ENCODE data around the gene SMAD5.

The SMAD5 gene

DNA sequence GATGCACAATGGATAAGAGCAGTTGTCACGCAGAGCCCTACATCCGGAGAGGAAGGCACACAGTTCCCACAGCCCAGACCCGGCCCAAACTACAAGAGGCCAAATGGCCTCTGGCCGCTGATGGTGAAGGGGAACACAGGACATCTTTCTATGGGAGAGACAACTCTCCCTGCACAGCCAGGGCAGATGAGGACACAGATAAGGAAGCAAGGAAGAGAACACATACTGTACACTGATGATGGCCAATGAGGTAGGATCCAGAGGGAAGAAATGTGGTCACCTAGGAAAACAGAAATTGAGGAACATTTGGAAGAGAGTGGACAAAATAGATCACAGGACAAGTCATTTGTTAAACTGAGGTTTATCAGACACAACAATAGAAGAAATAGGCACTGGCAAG lies 88.7 kb downstream of the SMAD5 start:
- Histone ChIP-seq H3K4me3 (ENCODE audit: severe bottlenecking) (no peak overlapping the region), H3K9me3 (ENCODE audit: severe bottlenecking) (no peaks in the 10 kb centered on the region), H3K36me3 (ENCODE audit: low read depth) (no peaks in the 10 kb centered on the region), H3K27ac (ENCODE audit: poor library complexity, severe bottlenecking) (no peak overlapping the region), H3K27me3 (ENCODE audit: insufficient read depth, poor library complexity, severe bottlenecking) (peaks cover 6% of the 10 kb centered on the region), H3K4me1 (ENCODE audit: insufficient read depth, poor library complexity, severe bottlenecking) (no peaks in the 10 kb centered on the region)
- TF ChIP-seq, protein P1, sequence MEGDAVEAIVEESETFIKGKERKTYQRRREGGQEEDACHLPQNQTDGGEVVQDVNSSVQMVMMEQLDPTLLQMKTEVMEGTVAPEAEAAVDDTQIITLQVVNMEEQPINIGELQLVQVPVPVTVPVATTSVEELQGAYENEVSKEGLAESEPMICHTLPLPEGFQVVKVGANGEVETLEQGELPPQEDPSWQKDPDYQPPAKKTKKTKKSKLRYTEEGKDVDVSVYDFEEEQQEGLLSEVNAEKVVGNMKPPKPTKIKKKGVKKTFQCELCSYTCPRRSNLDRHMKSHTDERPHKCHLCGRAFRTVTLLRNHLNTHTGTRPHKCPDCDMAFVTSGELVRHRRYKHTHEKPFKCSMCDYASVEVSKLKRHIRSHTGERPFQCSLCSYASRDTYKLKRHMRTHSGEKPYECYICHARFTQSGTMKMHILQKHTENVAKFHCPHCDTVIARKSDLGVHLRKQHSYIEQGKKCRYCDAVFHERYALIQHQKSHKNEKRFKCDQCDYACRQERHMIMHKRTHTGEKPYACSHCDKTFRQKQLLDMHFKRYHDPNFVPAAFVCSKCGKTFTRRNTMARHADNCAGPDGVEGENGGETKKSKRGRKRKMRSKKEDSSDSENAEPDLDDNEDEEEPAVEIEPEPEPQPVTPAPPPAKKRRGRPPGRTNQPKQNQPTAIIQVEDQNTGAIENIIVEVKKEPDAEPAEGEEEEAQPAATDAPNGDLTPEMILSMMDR (IDR thresholded peaks at IDR 0.05; ENCODE audit: poor library complexity, severe bottlenecking) = no peak
- no peak for DNase-seq (ENCODE audit: low spot score)
- no peak for ATAC-seq (ENCODE audit: low read depth)

- Histone ChIP-seq H3K4me3 (ENCODE audit: severe bottlenecking) (no peak overlapping the region), H3K27ac (ENCODE audit: poor library complexity, severe bottlenecking) (no peak overlapping the region), H3K27me3 (ENCODE audit: insufficient read depth, poor library complexity, severe bottlenecking) (peaks cover 14% of the 10 kb centered on the region), H3K36me3 (ENCODE audit: low read depth) (no peaks in the 10 kb centered on the region), H3K9me3 (ENCODE audit: severe bottlenecking) (no peaks in the 10 kb centered on the region), H3K4me1 (ENCODE audit: insufficient read depth, poor library complexity, severe bottlenecking) (no peaks in the 10 kb centered on the region)
- TF ChIP-seq, protein P1 (IDR thresholded peaks at IDR 0.05; ENCODE audit: poor library complexity, severe bottlenecking) = no peak
- DNase-seq (ENCODE audit: low spot score) (no peak), ATAC-seq (ENCODE audit: low read depth) (no peak)
Measured at GRCh38 chr5:136222580-136223235, 90.1 kb downstream of the SMAD5 start.

DNA sequence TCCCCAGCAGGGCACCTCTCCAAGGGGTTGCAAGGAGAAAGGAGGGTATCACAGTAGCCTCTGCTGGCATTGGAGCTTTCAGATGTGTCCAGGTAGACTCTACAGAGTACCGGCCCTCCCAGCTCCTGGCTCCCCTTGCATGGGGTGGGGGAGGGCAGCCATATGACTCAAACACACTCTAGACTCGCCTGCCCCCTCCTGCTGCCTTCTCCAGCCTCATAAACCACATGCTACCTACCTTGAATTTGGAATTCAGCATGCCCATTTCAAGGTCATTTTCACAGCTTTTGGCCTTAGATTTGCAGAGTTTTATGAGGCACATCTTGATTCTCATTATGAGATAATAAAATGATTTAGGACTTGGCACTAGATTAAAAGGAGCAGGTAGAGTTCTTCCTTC lies 93.2 kb downstream of the SMAD5 start:
- DNase-seq (ENCODE audit: low spot score) (peak; percentile 33), ATAC-seq (ENCODE audit: low read depth) (0 out of 3 replicates have a peak, but pooled peaks have one; percentile 29)
- Histone ChIP-seq H3K9me3 (ENCODE audit: severe bottlenecking) (no peaks in the 10 kb centered on the region), H3K27ac (ENCODE audit: poor library complexity, severe bottlenecking) (no peak overlapping the region), H3K4me3 (ENCODE audit: severe bottlenecking) (no peak overlapping the region), H3K27me3 (ENCODE audit: insufficient read depth, poor library complexity, severe bottlenecking) (peaks cover 23% of the 10 kb centered on the region), H3K4me1 (ENCODE audit: insufficient read depth, poor library complexity, severe bottlenecking) (no peaks in the 10 kb centered on the region), H3K36me3 (ENCODE audit: low read depth) (no peaks in the 10 kb centered on the region)
- TF ChIP-seq, protein P1 (IDR thresholded peaks at IDR 0.05; ENCODE audit: poor library complexity, severe bottlenecking) = no peak

- Histone ChIP-seq H3K27me3 (ENCODE audit: insufficient read depth, poor library complexity, severe bottlenecking) (peaks cover 25% of the 10 kb centered on the region), H3K4me1 (ENCODE audit: insufficient read depth, poor library complexity, severe bottlenecking) (no peaks in the 10 kb centered on the region), H3K9me3 (ENCODE audit: severe bottlenecking) (no peaks in the 10 kb centered on the region), H3K4me3 (ENCODE audit: severe bottlenecking) (no peak overlapping the region), H3K36me3 (ENCODE audit: low read depth) (no peaks in the 10 kb centered on the region), H3K27ac (ENCODE audit: poor library complexity, severe bottlenecking) (no peak overlapping the region)
- DNase-seq (ENCODE audit: low spot score) (no peak), ATAC-seq (ENCODE audit: low read depth) (no peak)
- TF ChIP-seq, protein P1 (IDR thresholded peaks at IDR 0.05; ENCODE audit: poor library complexity, severe bottlenecking) = no peak
Measured at GRCh38 chr5:136226401-136226800, 93.8 kb downstream of the SMAD5 start.

- ATAC-seq (ENCODE audit: low read depth) = no peak
- H3K27ac ChIP-seq (ENCODE audit: poor library complexity, severe bottlenecking) = no peak overlapping the region
- H3K4me1 ChIP-seq (ENCODE audit: insufficient read depth, poor library complexity, severe bottlenecking) = no peaks in the 10 kb centered on the region
- H3K4me3 ChIP-seq (ENCODE audit: severe bottlenecking) = no peak overlapping the region
- TF ChIP-seq, protein P1 (IDR thresholded peaks at IDR 0.05; ENCODE audit: poor library complexity, severe bottlenecking) = no peak
- no peaks in the 10 kb centered on the region for H3K36me3 ChIP-seq (ENCODE audit: low read depth)
- no peaks in the 10 kb centered on the region for H3K9me3 ChIP-seq (ENCODE audit: severe bottlenecking)
- DNase-seq (ENCODE audit: low spot score) = no peak
- peaks cover 25% of the 10 kb centered on the region for H3K27me3 ChIP-seq (ENCODE audit: insufficient read depth, poor library complexity, severe bottlenecking)
Measured at GRCh38 chr5:136228136-136228757, 95.6 kb downstream of the SMAD5 start.

Data from RWPE2 (cell line).